ENCODE results near the gene FAM83D.

DNA sequence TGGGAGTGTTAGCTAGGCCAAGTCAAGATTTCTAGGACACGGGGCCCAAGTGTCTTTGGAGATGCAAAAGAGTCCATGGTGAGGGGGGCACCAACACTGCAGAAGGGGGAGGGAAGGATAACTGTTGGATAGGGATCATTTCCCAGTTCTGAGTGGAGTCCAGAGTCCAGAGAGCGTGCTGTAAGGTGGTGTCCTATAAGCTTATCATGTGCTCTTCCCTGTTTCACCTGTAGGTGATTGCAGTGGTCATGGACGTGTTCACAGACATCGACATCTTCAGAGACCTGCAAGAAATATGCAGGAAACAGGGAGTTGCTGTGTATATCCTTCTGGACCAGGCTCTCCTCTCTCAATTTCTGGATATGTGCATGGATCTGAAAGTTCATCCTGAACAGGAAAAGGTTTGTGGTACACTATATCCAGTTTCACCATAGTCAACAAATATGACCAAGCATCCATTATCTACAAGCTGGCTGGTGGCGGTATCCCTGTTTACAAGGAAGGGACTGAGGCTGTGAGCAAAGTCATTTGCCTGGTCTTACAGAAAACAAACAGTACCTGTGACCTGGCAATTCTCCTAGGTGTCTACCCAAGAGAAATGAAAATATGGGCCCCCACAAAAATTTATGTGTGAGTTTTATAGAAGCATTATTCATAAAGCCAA, 15.6 kb downstream of the FAM83D start:
- TF ChIP-seq, protein P1, sequence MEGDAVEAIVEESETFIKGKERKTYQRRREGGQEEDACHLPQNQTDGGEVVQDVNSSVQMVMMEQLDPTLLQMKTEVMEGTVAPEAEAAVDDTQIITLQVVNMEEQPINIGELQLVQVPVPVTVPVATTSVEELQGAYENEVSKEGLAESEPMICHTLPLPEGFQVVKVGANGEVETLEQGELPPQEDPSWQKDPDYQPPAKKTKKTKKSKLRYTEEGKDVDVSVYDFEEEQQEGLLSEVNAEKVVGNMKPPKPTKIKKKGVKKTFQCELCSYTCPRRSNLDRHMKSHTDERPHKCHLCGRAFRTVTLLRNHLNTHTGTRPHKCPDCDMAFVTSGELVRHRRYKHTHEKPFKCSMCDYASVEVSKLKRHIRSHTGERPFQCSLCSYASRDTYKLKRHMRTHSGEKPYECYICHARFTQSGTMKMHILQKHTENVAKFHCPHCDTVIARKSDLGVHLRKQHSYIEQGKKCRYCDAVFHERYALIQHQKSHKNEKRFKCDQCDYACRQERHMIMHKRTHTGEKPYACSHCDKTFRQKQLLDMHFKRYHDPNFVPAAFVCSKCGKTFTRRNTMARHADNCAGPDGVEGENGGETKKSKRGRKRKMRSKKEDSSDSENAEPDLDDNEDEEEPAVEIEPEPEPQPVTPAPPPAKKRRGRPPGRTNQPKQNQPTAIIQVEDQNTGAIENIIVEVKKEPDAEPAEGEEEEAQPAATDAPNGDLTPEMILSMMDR (IDR thresholded peaks at IDR 0.05), result no peak
- TF ChIP-seq POLR2A (IDR thresholded peaks at IDR 0.05), result no peak

All from vagina (tissue), 2 donors.